H9 (cell line): Measurements from ENCODE around the gene PARD3. TPM values are rescaled to one million over a fixed set of nuclear protein-coding genes. Genes with fewer than 3 reads are reported as not detected.

Source experiments
- DNase-seq: peaks from one replicate; pipeline ENCODE4 v3.0.0-alpha.2; 2017
- H2AFZ ChIP-seq: one replicate; pipeline ENCODE4 v1.6.1; 2013; ENCODE audit warnings: mild to moderate bottlenecking, low read length, control low read depth, moderate library complexity
- H2AK5ac ChIP-seq: 2 replicates; pipeline ENCODE4 v1.6.1; 2013; ENCODE audit warnings: low read length, control low read depth, mixed read lengths; ENCODE audit not compliant: insufficient read length
- H2BK120ac ChIP-seq: one replicate; pipeline ENCODE4 v1.6.1; 2013; ENCODE audit warnings: low read depth, mild to moderate bottlenecking, low read length, control low read depth, inconsistent platforms; ENCODE audit not compliant: poor library complexity, severe bottlenecking
- H2BK12ac ChIP-seq: 2 replicates; pipeline ENCODE4 v1.6.1; 2013; ENCODE audit warnings: low read length, control low read depth, mixed read lengths, low read depth; ENCODE audit not compliant: insufficient read length
- H2BK15ac ChIP-seq: 2 replicates; pipeline ENCODE4 v1.6.1; 2013; ENCODE audit warnings: low read depth, low read length, control low read depth
- H2BK20ac ChIP-seq: one replicate; pipeline ENCODE4 v1.6.1; 2013; ENCODE audit warnings: low read depth, mild to moderate bottlenecking, low read length, control low read depth, inconsistent platforms; ENCODE audit not compliant: poor library complexity, severe bottlenecking
- H2BK5ac ChIP-seq: 2 replicates; pipeline ENCODE4 v1.6.1; 2013; ENCODE audit warnings: low read length, control low read depth, mixed read lengths; ENCODE audit not compliant: insufficient read length
- H3K14ac ChIP-seq: 2 replicates; pipeline ENCODE4 v1.6.1; 2013; ENCODE audit warnings: low read length, control low read depth; ENCODE audit not compliant: insufficient read depth
- H3K18ac ChIP-seq: 2 replicates; pipeline ENCODE4 v1.6.1; 2013; ENCODE audit warnings: low read depth, mild to moderate bottlenecking, mixed read lengths, low read length, control low read depth; ENCODE audit not compliant: insufficient read length
- H3K23ac ChIP-seq: 2 replicates; pipeline ENCODE4 v1.6.1; 2013; ENCODE audit warnings: low read length, control low read depth, mixed read lengths, low read depth; ENCODE audit not compliant: insufficient read length
- H3K23me2 ChIP-seq: 2 replicates; pipeline ENCODE4 v1.6.1; 2013; ENCODE audit warnings: low read depth, mild to moderate bottlenecking, mixed read lengths, low read length, control low read depth; ENCODE audit not compliant: insufficient read length, poor library complexity, severe bottlenecking
- H3K27ac ChIP-seq: 2 replicates; pipeline ENCODE4 v1.5.1; 2013; ENCODE audit warnings: low read length, control low read depth, mixed read lengths, low read depth; ENCODE audit not compliant: insufficient read length
- H3K27me3 ChIP-seq: 2 replicates; pipeline ENCODE4 v1.6.1; 2013; ENCODE audit warnings: low read length, control low read depth, inconsistent platforms; ENCODE audit not compliant: insufficient read depth
- H3K4ac ChIP-seq: 2 replicates; pipeline ENCODE4 v1.6.1; 2013; ENCODE audit warnings: low read depth, mild to moderate bottlenecking, control low read depth, inconsistent platforms, low read length, moderate library complexity
- H3K4me1 ChIP-seq: 2 replicates; pipeline ENCODE4 v1.6.1; 2013; ENCODE audit warnings: low read length, control low read depth, inconsistent platforms; ENCODE audit not compliant: insufficient read depth
- H3K4me2 ChIP-seq: 2 replicates; pipeline ENCODE4 v1.6.1; 2013; ENCODE audit warnings: low read length, control low read depth, mixed read lengths; ENCODE audit not compliant: insufficient read length, insufficient read depth
- H3K56ac ChIP-seq: 2 replicates; pipeline ENCODE4 v1.6.1; 2013; ENCODE audit warnings: low read depth, mild to moderate bottlenecking, mixed read lengths, low read length, control low read depth; ENCODE audit not compliant: insufficient read length
- H3K79me1 ChIP-seq: 2 replicates; pipeline ENCODE4 v1.6.1; 2013; ENCODE audit warnings: low read depth, mild to moderate bottlenecking, moderate library complexity, low read length, control low read depth, inconsistent platforms; ENCODE audit not compliant: insufficient read depth, poor library complexity, severe bottlenecking
- H3K79me2 ChIP-seq: 2 replicates; pipeline ENCODE4 v1.6.1; 2013; ENCODE audit warnings: low read length, control low read depth, inconsistent platforms; ENCODE audit not compliant: insufficient read depth
- H3K9ac ChIP-seq: 2 replicates; pipeline ENCODE4 v1.6.1; 2013; ENCODE audit warnings: low read length, control low read depth, mixed read lengths; ENCODE audit not compliant: insufficient read length; ENCODE audit errors: extremely low read depth
- H3K9me3 ChIP-seq: one replicate; pipeline ENCODE4 v1.6.1; 2013; ENCODE audit warnings: low read depth, low read length, inconsistent platforms; ENCODE audit not compliant: control insufficient read depth
- H3T11ph ChIP-seq: one replicate; pipeline ENCODE4 v1.6.1; 2013; ENCODE audit warnings: mild to moderate bottlenecking, low read length, control low read depth, inconsistent platforms
- H4K20me1 ChIP-seq: one replicate; pipeline ENCODE4 v1.6.1; 2013; ENCODE audit not compliant: control insufficient read depth, insufficient read length, insufficient read depth
- H4K5ac ChIP-seq: 2 replicates; pipeline ENCODE4 v1.6.1; 2013; ENCODE audit warnings: low read depth, mild to moderate bottlenecking, mixed read lengths, low read length, control low read depth; ENCODE audit not compliant: insufficient read length
- H4K8ac ChIP-seq: replicated peaks from 2 replicates; pipeline ENCODE4 v1.6.1; 2013; ENCODE audit warnings: low read length, control low read depth, mixed read lengths, low read depth; ENCODE audit not compliant: insufficient read length
- H4K91ac ChIP-seq: 2 replicates; pipeline ENCODE4 v1.6.1; 2013; ENCODE audit warnings: low read depth, mild to moderate bottlenecking, moderate library complexity, mixed read lengths, low read length, control low read depth; ENCODE audit not compliant: insufficient read length
- H3K27ac Mint-ChIP-seq, 3 experiments: 2 replicates in 2 of 3; 3 replicates in 1 of 3; pipeline ENCODE4 v1.8.0; 2020 to 2021; ENCODE audit warnings: mixed read lengths in 3 of 3, mild to moderate bottlenecking in 1 of 3, moderate library complexity in 1 of 3
- H3K27me3 Mint-ChIP-seq: 2 replicates; pipeline ENCODE4 v1.8.0; 2021; ENCODE audit warnings: low read depth, mild to moderate bottlenecking, moderate library complexity, mixed read lengths
- H3K36me3 Mint-ChIP-seq, 3 experiments: 2 replicates in 2 of 3; 3 replicates in 1 of 3; pipeline ENCODE4 v1.8.0; 2020 to 2021; ENCODE audit warnings: low read depth in 3 of 3, mixed read lengths in 3 of 3; ENCODE audit not compliant: insufficient read depth in 1 of 3
- H3K4me1 Mint-ChIP-seq, 2 experiments: 2 replicates each; pipeline ENCODE4 v1.8.0; 2020; ENCODE audit warnings: mixed read lengths in 2 of 2
- H3K4me3 Mint-ChIP-seq, 2 experiments: 2 replicates in 1 of 2; 3 replicates in 1 of 2; pipeline ENCODE4 v1.8.0; 2020 to 2021; ENCODE audit warnings: mild to moderate bottlenecking in 2 of 2, mixed read lengths in 2 of 2, moderate library complexity in 1 of 2
- H3K9me3 Mint-ChIP-seq, 2 experiments: 2 replicates in 1 of 2; 3 replicates in 1 of 2; pipeline ENCODE4 v1.8.0; 2020; ENCODE audit warnings: mild to moderate bottlenecking in 2 of 2, mixed read lengths in 2 of 2, moderate library complexity in 1 of 2
- CTCF ChIP-seq: fragments of 200-600 bp; sonication (generic); conservative IDR thresholded peaks from 3 replicates; pipeline ENCODE4 v1.8.0; 2021; ENCODE audit warnings: antibody characterized with exemption, mild to moderate bottlenecking
- whole genome bisulfite sequencing: extraction: QIAGEN DNeasy Blood & Tissue Kit; methylation state at CpG from one replicate; pipeline ENCODE4 v1.1.7; 2013; ENCODE audit warnings: missing lambda C conversion rate, low lambda C conversion rate, mixed read lengths; ENCODE audit not compliant: insufficient read length; ENCODE audit errors: extremely low coverage; 5-methylcytosine and 5-hydroxymethylcytosine counted together
- total RNA-seq: library from RNA; stranded (reverse); gene quantifications from 2 replicates; pipeline ENCODE4 v1.2.1, GENCODE V29; 2021

PARD3 gene
- total RNA-seq, 1 experiment from 2014 or later: 44.7 TPM

GRCh38 chr10:34348917-34349485 lies 466.1 kb downstream of the PARD3 start:
- Histone ChIP-seq H2BK5ac (no peak overlapping the region), H3K4ac (no peak overlapping the region), H3K9ac (no peak overlapping the region), H3K4me1 (0 out of 2 replicates have a peak, but pooled peaks cover 2% of the 10 kb centered on the region), H3K56ac (no peak overlapping the region), H2AK5ac (no peak overlapping the region), H3K79me1 (no peaks in the 10 kb centered on the region), H3K79me2 (no peaks in the 10 kb centered on the region), H3K18ac (no peak overlapping the region), H3K27ac (no peak overlapping the region), H3K23me2 (no peaks in the 10 kb centered on the region), H4K91ac (no peak overlapping the region), H2BK120ac (no peak overlapping the region), H3K4me2 (no peak overlapping the region), H3K23ac (no peak overlapping the region), H2BK12ac (no peak overlapping the region), H2BK20ac (no peak overlapping the region), H2AFZ (no peak overlapping the region), H4K5ac (no peak overlapping the region), H4K20me1 (no peaks in the 10 kb centered on the region), H3K27me3 (no peaks in the 10 kb centered on the region), H3T11ph (no peak overlapping the region), H2BK15ac (no peak overlapping the region), H3K9me3 (no peaks in the 10 kb centered on the region), H4K8ac (no peak overlapping the region), H3K14ac (no peak overlapping the region)
- TF ChIP-seq CTCF: no peak
- Mint-ChIP-seq H3K36me3 (peaks cover 24 to 29% (median 29%) of the 10 kb centered on the region in 3 experiments; a peak in 6 of 7 replicates), H3K27ac (peak overlapping the region in 1 of 3 experiments; percentile 77; a peak in 1 of 7 replicates), H3K4me1 (peaks cover 9 to 12% of the 10 kb centered on the region in 2 experiments; a peak in 3 of 4 replicates), H3K9me3 (peaks cover 0 to 5% of the 10 kb centered on the region in 2 experiments; a peak in 1 of 5 replicates), H3K27me3 (no peaks in the 10 kb centered on the region), H3K4me3 (no peak overlapping the region)
- no peak for DNase-seq
- no CpG with 5 or more reads among the region's 7 CpGs for WGBS
